ENCODE results near the gene MAPT.

MAPT gene

GRCh38 chr17:45982791-45983613, 88.6 kb downstream of the MAPT start:
- Mint-ChIP-seq H3K9me3 (no peaks in the 10 kb centered on the region), H3K4me3 (no peak overlapping the region), H3K4me1 (ENCODE audit: low read depth) (no peaks in the 10 kb centered on the region), H3K36me3 (ENCODE audit: low read depth) (no peaks in the 10 kb centered on the region), H3K27me3 (no peaks in the 10 kb centered on the region), H3K27ac (no peak overlapping the region)

GRCh38 chr17:45983614-45984310, 89.4 kb downstream of the MAPT start:
- Mint-ChIP-seq H3K27me3 (no peaks in the 10 kb centered on the region), H3K27ac (no peak overlapping the region), H3K4me3 (no peak overlapping the region), H3K4me1 (ENCODE audit: low read depth) (no peaks in the 10 kb centered on the region), H3K36me3 (ENCODE audit: low read depth) (no peaks in the 10 kb centered on the region), H3K9me3 (no peaks in the 10 kb centered on the region)

- H3K27me3 Mint-ChIP-seq: no peaks in the 10 kb centered on the region
- H3K4me1 Mint-ChIP-seq (ENCODE audit: low read depth): no peaks in the 10 kb centered on the region
- no peak overlapping the region for H3K4me3 Mint-ChIP-seq
- H3K27ac Mint-ChIP-seq: no peak overlapping the region
- H3K9me3 Mint-ChIP-seq: no peaks in the 10 kb centered on the region
- no peaks in the 10 kb centered on the region for H3K36me3 Mint-ChIP-seq (ENCODE audit: low read depth)
Observed at GRCh38 chr17:45984368-45984767, 90.0 kb downstream of the MAPT start.

- H3K4me1 Mint-ChIP-seq (ENCODE audit: low read depth): no peaks in the 10 kb centered on the region
- no peaks in the 10 kb centered on the region for H3K27me3 Mint-ChIP-seq
- H3K27ac Mint-ChIP-seq: no peak overlapping the region
- no peaks in the 10 kb centered on the region for H3K9me3 Mint-ChIP-seq
- no peak overlapping the region for H3K4me3 Mint-ChIP-seq
- no peaks in the 10 kb centered on the region for H3K36me3 Mint-ChIP-seq (ENCODE audit: low read depth)
Observed at GRCh38 chr17:45985447-45985846, 91.1 kb downstream of the MAPT start.

- Mint-ChIP-seq H3K4me1 (ENCODE audit: low read depth) (no peaks in the 10 kb centered on the region), H3K27ac (no peak overlapping the region), H3K9me3 (no peaks in the 10 kb centered on the region), H3K27me3 (no peaks in the 10 kb centered on the region), H3K36me3 (ENCODE audit: low read depth) (no peaks in the 10 kb centered on the region), H3K4me3 (no peak overlapping the region)
Observed at GRCh38 chr17:45986056-45986455, 91.7 kb downstream of the MAPT start.

GRCh38 chr17:45987706-45988105, 93.4 kb downstream of the MAPT start:
- no peaks in the 10 kb centered on the region for H3K4me1 Mint-ChIP-seq (ENCODE audit: low read depth)
- H3K9me3 Mint-ChIP-seq: no peaks in the 10 kb centered on the region
- no peak overlapping the region for H3K27ac Mint-ChIP-seq
- no peaks in the 10 kb centered on the region for H3K36me3 Mint-ChIP-seq (ENCODE audit: low read depth)
- H3K27me3 Mint-ChIP-seq: no peaks in the 10 kb centered on the region
- no peak overlapping the region for H3K4me3 Mint-ChIP-seq

- Mint-ChIP-seq H3K4me3 (no peak overlapping the region), H3K9me3 (no peaks in the 10 kb centered on the region), H3K27me3 (no peaks in the 10 kb centered on the region), H3K36me3 (ENCODE audit: low read depth) (no peaks in the 10 kb centered on the region), H3K4me1 (ENCODE audit: low read depth) (no peaks in the 10 kb centered on the region), H3K27ac (no peak overlapping the region)
Observed at GRCh38 chr17:45989759-45990158, 95.4 kb downstream of the MAPT start.

- H3K4me3 Mint-ChIP-seq: no peak overlapping the region
- no peaks in the 10 kb centered on the region for H3K36me3 Mint-ChIP-seq (ENCODE audit: low read depth)
- H3K4me1 Mint-ChIP-seq (ENCODE audit: low read depth): no peaks in the 10 kb centered on the region
- H3K27ac Mint-ChIP-seq: no peak overlapping the region
- H3K27me3 Mint-ChIP-seq: no peaks in the 10 kb centered on the region
- no peaks in the 10 kb centered on the region for H3K9me3 Mint-ChIP-seq
Observed at GRCh38 chr17:45990886-45991285, 96.5 kb downstream of the MAPT start.

- no peaks in the 10 kb centered on the region for H3K9me3 Mint-ChIP-seq
- no peaks in the 10 kb centered on the region for H3K36me3 Mint-ChIP-seq (ENCODE audit: low read depth)
- H3K27ac Mint-ChIP-seq: no peak overlapping the region
- H3K27me3 Mint-ChIP-seq: no peaks in the 10 kb centered on the region
- no peaks in the 10 kb centered on the region for H3K4me1 Mint-ChIP-seq (ENCODE audit: low read depth)
- no peak overlapping the region for H3K4me3 Mint-ChIP-seq
Observed at GRCh38 chr17:45991341-45991740, 97.0 kb downstream of the MAPT start.

GRCh38 chr17:45992175-45992574, 97.8 kb downstream of the MAPT start:
- Mint-ChIP-seq H3K27me3 (no peaks in the 10 kb centered on the region), H3K27ac (no peak overlapping the region), H3K4me1 (ENCODE audit: low read depth) (no peaks in the 10 kb centered on the region), H3K36me3 (ENCODE audit: low read depth) (no peaks in the 10 kb centered on the region), H3K9me3 (no peaks in the 10 kb centered on the region), H3K4me3 (no peak overlapping the region)

- H3K27ac Mint-ChIP-seq: no peak overlapping the region
- H3K36me3 Mint-ChIP-seq (ENCODE audit: low read depth): no peaks in the 10 kb centered on the region
- no peaks in the 10 kb centered on the region for H3K4me1 Mint-ChIP-seq (ENCODE audit: low read depth)
- no peak overlapping the region for H3K4me3 Mint-ChIP-seq
- no peaks in the 10 kb centered on the region for H3K27me3 Mint-ChIP-seq
- H3K9me3 Mint-ChIP-seq: no peaks in the 10 kb centered on the region
Observed at GRCh38 chr17:45992904-45993303, 98.5 kb downstream of the MAPT start.

- no peaks in the 10 kb centered on the region for H3K9me3 Mint-ChIP-seq
- H3K4me3 Mint-ChIP-seq: no peak overlapping the region
- H3K36me3 Mint-ChIP-seq (ENCODE audit: low read depth): no peaks in the 10 kb centered on the region
- H3K27ac Mint-ChIP-seq: no peak overlapping the region
- no peaks in the 10 kb centered on the region for H3K27me3 Mint-ChIP-seq
- no peaks in the 10 kb centered on the region for H3K4me1 Mint-ChIP-seq (ENCODE audit: low read depth)
Observed at GRCh38 chr17:45993962-45994627, 99.7 kb downstream of the MAPT start.

- Mint-ChIP-seq H3K36me3 (ENCODE audit: low read depth) (no peaks in the 10 kb centered on the region), H3K4me1 (ENCODE audit: low read depth) (no peaks in the 10 kb centered on the region), H3K27me3 (no peaks in the 10 kb centered on the region), H3K27ac (no peak overlapping the region), H3K4me3 (no peak overlapping the region), H3K9me3 (no peaks in the 10 kb centered on the region)
Observed at GRCh38 chr17:45994987-45995386, 100.6 kb downstream of the MAPT start.

- Mint-ChIP-seq H3K4me3 (no peak overlapping the region), H3K27ac (no peak overlapping the region), H3K36me3 (ENCODE audit: low read depth) (no peaks in the 10 kb centered on the region), H3K4me1 (ENCODE audit: low read depth) (no peaks in the 10 kb centered on the region), H3K27me3 (no peaks in the 10 kb centered on the region), H3K9me3 (no peaks in the 10 kb centered on the region)
Observed at GRCh38 chr17:45995627-45996270, 101.4 kb downstream of the MAPT start.
